Neural cell (in vitro differentiated cells): ENCODE data around the gene CTNNA2.

ENCODE experiments used
- EP300 ChIP-seq: fragments of 450-650 bp; conservative IDR thresholded peaks from 2 replicates; pipeline ENCODE4 v1.6.1; 2014; ENCODE audit warnings: antibody characterized with exemption, mild to moderate bottlenecking, moderate library complexity; ENCODE audit not compliant: poor library complexity, severe bottlenecking
- EZH2 ChIP-seq: fragments of 200-600, 300-800 bp; shearing (Covaris generic), sonication (generic); IDR thresholded peaks from 2 replicates; pipeline ENCODE4 v1.6.1; 2014; ENCODE audit warnings: antibody characterized with exemption, low read length, borderline replicate concordance, mild to moderate bottlenecking; ENCODE audit not compliant: insufficient read depth, poor library complexity, severe bottlenecking
- MXI1 ChIP-seq: fragments of 450-650 bp; conservative IDR thresholded peaks from 2 replicates; pipeline ENCODE4 v1.6.1; 2014; ENCODE audit warnings: antibody characterized with exemption, mild to moderate bottlenecking; ENCODE audit not compliant: poor library complexity, severe bottlenecking
- POLR2AphosphoS5 ChIP-seq: IDR thresholded peaks from 2 replicates; pipeline ENCODE4 v1.6.1; 2012
- SMC3 ChIP-seq: fragments of 450-650 bp; conservative IDR thresholded peaks from 2 replicates; pipeline ENCODE4 v1.6.1; 2014; ENCODE audit warnings: antibody characterized with exemption, mild to moderate bottlenecking, moderate library complexity; ENCODE audit not compliant: poor library complexity
- TAF1 ChIP-seq: IDR thresholded peaks from 2 replicates; pipeline ENCODE4 v1.6.1; 2012; ENCODE audit warnings: low read depth
- TF ChIP-seq, protein P1 (sequence below): IDR thresholded peaks from 2 replicates; pipeline ENCODE4 v1.6.1; 2012; ENCODE audit warnings: borderline replicate concordance
- TF ChIP-seq, protein P2 (sequence below): fragments of 450-650 bp; IDR thresholded peaks from 2 replicates; pipeline ENCODE4 v1.5.1; 2014; ENCODE audit warnings: antibody characterized with exemption, mild to moderate bottlenecking, moderate library complexity; ENCODE audit not compliant: poor library complexity, severe bottlenecking

DNA sequence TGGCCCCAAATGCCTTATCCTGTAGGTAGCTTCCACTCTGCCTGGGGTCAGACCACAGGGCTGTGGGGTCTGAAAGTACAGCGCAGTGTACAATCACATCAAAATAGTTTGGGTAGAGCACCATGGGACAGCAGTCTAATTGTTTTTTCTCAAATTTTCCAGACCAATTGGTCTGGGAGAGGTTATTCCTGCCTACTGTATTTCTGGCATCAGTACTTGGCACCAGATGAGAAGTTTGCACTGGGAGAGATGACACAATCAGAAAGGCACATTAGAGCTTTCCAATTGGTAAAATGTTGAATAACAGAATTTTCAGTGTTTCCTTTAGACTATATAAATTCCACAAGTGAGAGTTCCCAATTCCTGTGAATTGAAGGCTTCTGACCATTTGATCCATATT lies 822.6 kb downstream of the CTNNA2 start:
- TF ChIP-seq TAF1, result no peak
- TF ChIP-seq EP300, result no peak
- no peak for TF ChIP-seq EZH2
- TF ChIP-seq SMC3, result no peak
- TF ChIP-seq, protein P1, sequence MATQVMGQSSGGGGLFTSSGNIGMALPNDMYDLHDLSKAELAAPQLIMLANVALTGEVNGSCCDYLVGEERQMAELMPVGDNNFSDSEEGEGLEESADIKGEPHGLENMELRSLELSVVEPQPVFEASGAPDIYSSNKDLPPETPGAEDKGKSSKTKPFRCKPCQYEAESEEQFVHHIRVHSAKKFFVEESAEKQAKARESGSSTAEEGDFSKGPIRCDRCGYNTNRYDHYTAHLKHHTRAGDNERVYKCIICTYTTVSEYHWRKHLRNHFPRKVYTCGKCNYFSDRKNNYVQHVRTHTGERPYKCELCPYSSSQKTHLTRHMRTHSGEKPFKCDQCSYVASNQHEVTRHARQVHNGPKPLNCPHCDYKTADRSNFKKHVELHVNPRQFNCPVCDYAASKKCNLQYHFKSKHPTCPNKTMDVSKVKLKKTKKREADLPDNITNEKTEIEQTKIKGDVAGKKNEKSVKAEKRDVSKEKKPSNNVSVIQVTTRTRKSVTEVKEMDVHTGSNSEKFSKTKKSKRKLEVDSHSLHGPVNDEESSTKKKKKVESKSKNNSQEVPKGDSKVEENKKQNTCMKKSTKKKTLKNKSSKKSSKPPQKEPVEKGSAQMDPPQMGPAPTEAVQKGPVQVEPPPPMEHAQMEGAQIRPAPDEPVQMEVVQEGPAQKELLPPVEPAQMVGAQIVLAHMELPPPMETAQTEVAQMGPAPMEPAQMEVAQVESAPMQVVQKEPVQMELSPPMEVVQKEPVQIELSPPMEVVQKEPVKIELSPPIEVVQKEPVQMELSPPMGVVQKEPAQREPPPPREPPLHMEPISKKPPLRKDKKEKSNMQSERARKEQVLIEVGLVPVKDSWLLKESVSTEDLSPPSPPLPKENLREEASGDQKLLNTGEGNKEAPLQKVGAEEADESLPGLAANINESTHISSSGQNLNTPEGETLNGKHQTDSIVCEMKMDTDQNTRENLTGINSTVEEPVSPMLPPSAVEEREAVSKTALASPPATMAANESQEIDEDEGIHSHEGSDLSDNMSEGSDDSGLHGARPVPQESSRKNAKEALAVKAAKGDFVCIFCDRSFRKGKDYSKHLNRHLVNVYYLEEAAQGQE, result no peak
- no peak for TF ChIP-seq POLR2AphosphoS5
- TF ChIP-seq, protein P2, sequence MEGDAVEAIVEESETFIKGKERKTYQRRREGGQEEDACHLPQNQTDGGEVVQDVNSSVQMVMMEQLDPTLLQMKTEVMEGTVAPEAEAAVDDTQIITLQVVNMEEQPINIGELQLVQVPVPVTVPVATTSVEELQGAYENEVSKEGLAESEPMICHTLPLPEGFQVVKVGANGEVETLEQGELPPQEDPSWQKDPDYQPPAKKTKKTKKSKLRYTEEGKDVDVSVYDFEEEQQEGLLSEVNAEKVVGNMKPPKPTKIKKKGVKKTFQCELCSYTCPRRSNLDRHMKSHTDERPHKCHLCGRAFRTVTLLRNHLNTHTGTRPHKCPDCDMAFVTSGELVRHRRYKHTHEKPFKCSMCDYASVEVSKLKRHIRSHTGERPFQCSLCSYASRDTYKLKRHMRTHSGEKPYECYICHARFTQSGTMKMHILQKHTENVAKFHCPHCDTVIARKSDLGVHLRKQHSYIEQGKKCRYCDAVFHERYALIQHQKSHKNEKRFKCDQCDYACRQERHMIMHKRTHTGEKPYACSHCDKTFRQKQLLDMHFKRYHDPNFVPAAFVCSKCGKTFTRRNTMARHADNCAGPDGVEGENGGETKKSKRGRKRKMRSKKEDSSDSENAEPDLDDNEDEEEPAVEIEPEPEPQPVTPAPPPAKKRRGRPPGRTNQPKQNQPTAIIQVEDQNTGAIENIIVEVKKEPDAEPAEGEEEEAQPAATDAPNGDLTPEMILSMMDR, result no peak
- TF ChIP-seq MXI1, result no peak
